Measurements from ENCODE around the gene CALN1.

CALN1 gene

DNA sequence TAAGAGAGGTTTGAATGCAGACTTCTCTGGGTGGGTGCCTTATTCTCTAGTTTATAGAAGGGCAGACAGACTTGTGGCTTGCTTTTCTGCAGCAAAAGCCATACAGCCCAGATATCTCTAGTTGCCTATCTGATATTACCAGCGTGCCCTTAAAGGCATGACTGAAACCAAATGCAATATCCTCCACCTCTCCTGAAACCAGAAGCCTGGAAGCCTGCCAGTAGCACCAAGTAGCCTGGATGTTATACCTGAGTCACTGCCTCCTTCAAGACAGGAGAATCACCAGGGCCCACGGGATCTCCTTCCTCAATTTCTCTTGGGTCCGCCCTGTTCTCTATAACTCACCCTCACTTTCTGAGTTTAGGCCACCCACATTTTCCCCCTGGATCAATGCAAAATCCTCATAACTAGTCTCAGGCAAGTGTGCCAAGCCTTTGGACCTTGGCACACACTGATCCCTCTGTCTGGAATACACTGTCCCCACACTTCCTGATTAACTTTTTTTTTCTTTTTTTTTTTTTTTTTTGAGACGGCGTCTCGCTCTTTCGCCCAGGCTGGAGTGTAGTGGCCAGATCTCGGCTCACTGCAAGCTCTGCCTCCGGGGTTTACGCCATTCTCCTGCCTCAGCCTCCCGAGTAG lies 641.8 kb downstream of the CALN1 start:
- TF ChIP-seq REST (IDR thresholded peaks at IDR 0.05; ENCODE audit: insufficient read depth in 1 of 2, low read depth in 2 of 2, low read length in 2 of 2) (no peak), POLR2AphosphoS5 (IDR thresholded peaks at IDR 0.05; ENCODE audit: low read depth, low read length) (no peak), TAF1 (IDR thresholded peaks at IDR 0.05; ENCODE audit: borderline replicate concordance, insufficient read depth, low read length) (no peak), SIN3A (IDR thresholded peaks at IDR 0.05; ENCODE audit: borderline replicate concordance, insufficient read depth, low read length) (no peak), FOXP2 (optimal IDR thresholded peaks at IDR 0.05; ENCODE audit: borderline replicate concordance, extremely low read depth, extremely low read length, insufficient read depth) (no peak)

DNA sequence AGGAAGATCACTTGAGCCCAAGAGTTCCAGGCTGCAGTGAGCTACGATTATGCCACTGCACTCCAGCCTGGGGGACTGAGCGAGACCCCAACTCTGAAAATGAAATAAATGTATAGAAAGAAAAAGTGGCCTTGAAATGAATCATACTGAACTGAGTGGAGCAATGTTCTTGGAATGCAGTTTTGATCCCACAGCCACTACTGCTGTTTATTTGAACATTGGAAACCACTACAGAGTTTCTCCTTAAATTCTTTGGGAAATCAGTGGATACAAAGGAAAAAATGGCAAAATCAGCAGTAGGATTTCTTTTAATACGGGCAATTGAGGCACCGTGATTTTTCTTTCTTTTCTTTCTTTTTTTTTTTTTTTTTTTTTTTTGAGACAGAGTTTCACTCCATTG lies 642.8 kb downstream of the CALN1 start:
- TF ChIP-seq TAF1 (IDR thresholded peaks at IDR 0.05; ENCODE audit: borderline replicate concordance, insufficient read depth, low read length) (no peak), REST (IDR thresholded peaks at IDR 0.05; ENCODE audit: insufficient read depth in 1 of 2, low read depth in 2 of 2, low read length in 2 of 2) (no peak), SIN3A (IDR thresholded peaks at IDR 0.05; ENCODE audit: borderline replicate concordance, insufficient read depth, low read length) (no peak), POLR2AphosphoS5 (IDR thresholded peaks at IDR 0.05; ENCODE audit: low read depth, low read length) (no peak), FOXP2 (optimal IDR thresholded peaks at IDR 0.05; ENCODE audit: borderline replicate concordance, extremely low read depth, extremely low read length, insufficient read depth) (no peak)

DNA sequence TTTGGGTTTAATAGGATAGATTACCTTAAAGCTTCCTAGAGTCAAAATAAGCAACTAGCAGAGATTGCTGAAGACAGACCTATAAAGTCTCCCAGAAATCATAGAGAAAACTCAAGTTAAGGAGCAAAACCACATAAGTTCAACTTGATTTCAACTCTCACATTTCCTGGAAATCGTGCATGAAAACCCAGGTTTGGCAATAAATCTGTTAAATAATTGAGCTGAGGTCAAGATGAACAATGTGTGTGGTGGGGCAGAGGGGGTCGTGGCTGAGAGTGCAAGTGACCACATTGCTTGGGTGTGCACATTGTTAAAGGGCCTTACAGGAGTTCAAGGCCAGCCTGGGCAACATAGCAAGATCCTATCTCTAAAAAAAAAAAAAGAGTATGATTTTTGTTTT lies 643.7 kb downstream of the CALN1 start:
- no peak for TF ChIP-seq POLR2AphosphoS5 (IDR thresholded peaks at IDR 0.05; ENCODE audit: low read depth, low read length)
- no peak for TF ChIP-seq TAF1 (IDR thresholded peaks at IDR 0.05; ENCODE audit: borderline replicate concordance, insufficient read depth, low read length)
- no peak for TF ChIP-seq SIN3A (IDR thresholded peaks at IDR 0.05; ENCODE audit: borderline replicate concordance, insufficient read depth, low read length)
- no peak for TF ChIP-seq FOXP2 (optimal IDR thresholded peaks at IDR 0.05; ENCODE audit: borderline replicate concordance, extremely low read depth, extremely low read length, insufficient read depth)

GRCh38 chr7:71766016-71766415 lies 646.1 kb downstream of the CALN1 start:
- TF ChIP-seq POLR2AphosphoS5 (IDR thresholded peaks at IDR 0.05; ENCODE audit: low read depth, low read length) = no peak
- no peak for TF ChIP-seq FOXP2 (optimal IDR thresholded peaks at IDR 0.05; ENCODE audit: borderline replicate concordance, extremely low read depth, extremely low read length, insufficient read depth)
- TF ChIP-seq SIN3A (IDR thresholded peaks at IDR 0.05; ENCODE audit: borderline replicate concordance, insufficient read depth, low read length) = no peak
- no peak for TF ChIP-seq TAF1 (IDR thresholded peaks at IDR 0.05; ENCODE audit: borderline replicate concordance, insufficient read depth, low read length)
- TF ChIP-seq REST (IDR thresholded peaks at IDR 0.05; ENCODE audit: insufficient read depth in 1 of 2, low read depth in 2 of 2, low read length in 2 of 2) = no peak

DNA sequence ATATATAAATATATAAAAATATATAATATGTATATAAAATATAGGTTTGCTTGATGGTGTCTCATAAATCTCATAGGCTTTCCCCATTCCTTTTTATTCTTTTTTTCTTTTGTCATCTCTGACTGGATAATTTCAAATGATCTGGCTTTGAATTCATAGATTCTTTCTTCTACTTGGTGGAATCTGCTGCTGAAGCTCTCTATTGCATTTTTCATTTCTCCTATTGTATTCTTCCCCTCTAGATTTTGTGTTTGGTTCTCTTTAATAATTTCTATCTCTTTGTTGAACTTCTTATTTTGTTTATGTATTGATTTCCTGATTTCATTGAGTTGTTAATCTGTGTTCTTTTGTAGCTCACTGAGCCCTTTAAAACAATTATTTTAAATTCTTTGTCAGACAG lies 650.8 kb downstream of the CALN1 start:
- TF ChIP-seq REST (IDR thresholded peaks at IDR 0.05; ENCODE audit: insufficient read depth in 1 of 2, low read depth in 2 of 2, low read length in 2 of 2) (no peak), FOXP2 (optimal IDR thresholded peaks at IDR 0.05; ENCODE audit: borderline replicate concordance, extremely low read depth, extremely low read length, insufficient read depth) (no peak), POLR2AphosphoS5 (IDR thresholded peaks at IDR 0.05; ENCODE audit: low read depth, low read length) (no peak), TAF1 (IDR thresholded peaks at IDR 0.05; ENCODE audit: borderline replicate concordance, insufficient read depth, low read length) (no peak)
